Inflammatory macrophage (primary cell): ENCODE data around the gene ITPR1.
A peak's percentile ranks its signal among the peaks of the same experiment; 100 is the strongest.

Source experiments
- DNase-seq, 2 donors: peaks; one replicate each; pipeline ENCODE4 v3.0.0-alpha.2; 2020 to 2022

The ITPR1 gene

DNA sequence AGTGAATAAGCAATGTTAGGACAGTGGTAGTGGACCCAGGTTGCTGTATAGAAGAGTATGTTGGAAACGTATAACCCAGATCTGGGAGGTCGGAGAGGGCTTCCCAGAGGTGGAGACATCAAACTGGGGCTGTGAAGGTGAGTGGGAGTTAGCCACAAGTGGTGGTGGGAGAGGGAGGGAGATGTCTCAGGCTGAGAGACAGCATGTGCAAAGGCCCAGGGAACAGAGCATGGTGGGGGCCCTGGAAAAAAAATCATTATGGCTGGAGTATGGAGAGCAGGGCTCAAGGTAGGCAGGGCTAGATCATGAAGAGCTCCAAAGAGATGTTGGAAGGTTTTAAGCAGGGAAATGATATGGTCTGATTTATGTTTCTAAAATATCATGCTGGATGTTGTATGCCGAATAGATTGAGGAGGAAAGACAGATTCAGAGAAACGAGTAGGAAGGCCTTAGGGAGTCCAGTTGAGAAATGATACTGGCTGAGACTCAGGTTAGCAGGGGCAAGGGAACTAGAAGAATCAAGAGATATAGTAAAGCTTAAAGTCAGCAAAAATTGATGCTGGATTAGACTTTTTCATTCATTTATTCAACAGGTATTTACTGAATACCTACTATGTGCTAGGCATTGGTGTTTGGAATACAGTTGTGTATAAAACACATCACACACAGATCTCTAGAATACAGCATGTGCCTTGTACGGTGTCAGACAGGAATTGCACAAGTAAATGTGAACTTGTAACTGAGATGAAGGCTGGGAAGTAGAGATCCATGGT lies 17.0 kb downstream of the ITPR1 start:
- no peak for DNase-seq

DNA sequence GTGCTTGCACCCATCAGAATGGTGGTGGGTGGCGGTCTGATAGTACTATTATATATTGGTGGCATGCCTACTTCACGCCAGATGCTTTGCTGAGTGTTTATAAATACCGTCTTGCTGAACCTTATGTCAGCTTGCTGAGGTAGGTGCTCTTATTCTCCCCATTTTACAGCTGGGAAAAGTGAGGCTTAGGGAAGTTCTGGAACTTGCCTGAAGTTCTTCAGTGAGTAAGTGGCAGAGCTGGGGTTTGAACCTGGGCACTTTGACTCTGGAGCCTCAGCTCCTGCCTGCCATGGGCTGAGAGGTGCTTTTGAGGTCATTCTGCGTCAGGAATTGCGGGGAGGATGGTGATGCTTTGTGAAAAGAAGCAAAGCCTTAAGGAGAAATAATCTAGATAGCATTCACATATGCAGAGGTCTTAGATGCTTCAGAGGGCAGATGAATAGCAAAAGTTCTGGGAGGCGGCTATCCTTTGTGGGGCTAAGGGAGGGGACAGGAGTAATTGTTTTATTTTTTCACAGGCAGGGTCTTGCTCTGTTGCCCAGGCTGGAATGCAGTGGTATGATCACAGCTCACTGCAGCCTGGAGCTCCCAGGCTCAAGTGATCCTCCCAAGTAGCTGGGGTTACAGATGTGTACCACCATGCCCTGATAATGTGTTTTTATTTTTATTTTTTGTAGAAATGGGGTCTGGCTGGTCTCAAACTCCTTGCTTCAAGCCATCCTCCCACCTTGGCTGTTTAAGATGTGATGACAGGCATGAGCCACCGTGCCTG lies 18.5 kb downstream of the ITPR1 start:
- no peak for DNase-seq

DNA sequence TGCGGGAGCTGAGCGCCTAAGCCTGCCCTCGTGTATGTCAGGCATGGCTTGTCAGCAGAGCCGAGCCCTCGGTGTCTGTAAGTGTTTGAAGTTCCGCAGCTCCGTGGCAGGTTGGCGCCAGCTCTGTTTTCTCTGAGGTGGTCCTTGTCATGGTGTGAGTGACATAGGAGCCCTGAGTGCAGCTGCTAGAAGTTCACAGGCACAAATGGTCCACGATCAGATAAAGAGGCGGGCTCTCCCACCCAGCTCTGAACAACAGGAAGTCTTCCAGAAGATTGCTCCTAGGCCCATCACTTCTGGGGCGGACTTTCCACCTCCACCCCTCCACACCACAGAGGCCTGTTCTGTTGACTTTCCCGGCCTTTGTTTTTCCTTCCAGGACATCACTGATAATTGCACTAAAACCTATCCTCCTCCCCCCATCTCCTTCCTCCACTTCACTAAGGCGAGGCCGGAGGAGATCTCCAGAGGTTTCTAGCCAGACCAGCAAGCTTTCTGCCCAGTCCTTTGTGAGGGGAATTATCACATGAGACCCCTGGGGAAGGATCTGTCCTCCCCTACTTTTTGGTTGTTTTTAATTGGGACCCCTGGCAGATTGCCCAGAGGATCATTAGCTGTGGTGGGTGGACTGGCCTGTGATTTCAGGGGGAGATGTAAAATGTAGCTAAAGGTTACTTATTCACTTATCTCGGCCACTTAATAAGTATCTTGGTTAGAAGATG lies 19.9 kb downstream of the ITPR1 start:
- DNase-seq: no peak

DNA sequence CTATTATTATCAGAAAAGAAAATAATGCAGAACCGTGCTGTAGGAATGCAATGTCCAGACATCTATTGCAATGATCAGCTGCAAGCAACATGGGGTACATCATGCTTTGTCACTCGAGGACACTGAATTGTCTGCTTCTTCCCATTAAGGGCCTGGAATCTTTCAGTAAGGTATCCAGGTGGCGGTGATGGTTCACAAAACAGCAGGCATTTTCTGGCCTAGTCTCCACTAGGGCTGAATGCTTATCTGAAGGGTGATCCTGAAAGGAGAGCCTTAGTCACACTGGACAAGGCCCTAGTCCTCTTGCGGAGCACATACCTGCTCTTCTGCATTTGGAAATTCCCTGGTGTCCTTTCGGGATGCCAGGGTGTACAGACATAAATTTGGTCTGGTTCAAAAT lies 21.2 kb downstream of the ITPR1 start:
- no peak for DNase-seq

DNA sequence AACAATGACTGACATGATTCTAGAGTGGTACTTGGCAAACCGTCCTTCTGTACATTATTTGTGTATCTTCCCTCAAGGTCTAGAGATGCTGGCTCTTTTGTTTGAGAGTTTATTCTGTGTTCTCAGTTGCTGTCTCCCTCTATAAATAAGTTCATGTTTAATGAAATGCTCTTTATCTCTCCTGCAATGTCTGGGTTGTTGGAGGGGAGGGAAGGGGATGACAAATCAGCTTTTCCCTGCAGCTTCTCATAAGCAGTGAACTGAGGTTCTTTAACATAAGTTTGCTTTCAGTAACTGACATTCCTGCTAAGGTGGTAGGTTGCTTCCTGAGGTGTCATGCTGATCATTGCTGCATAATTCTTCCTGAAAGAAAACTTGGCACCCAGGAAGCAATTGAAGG lies 21.8 kb downstream of the ITPR1 start:
- DNase-seq: no peak

DNA sequence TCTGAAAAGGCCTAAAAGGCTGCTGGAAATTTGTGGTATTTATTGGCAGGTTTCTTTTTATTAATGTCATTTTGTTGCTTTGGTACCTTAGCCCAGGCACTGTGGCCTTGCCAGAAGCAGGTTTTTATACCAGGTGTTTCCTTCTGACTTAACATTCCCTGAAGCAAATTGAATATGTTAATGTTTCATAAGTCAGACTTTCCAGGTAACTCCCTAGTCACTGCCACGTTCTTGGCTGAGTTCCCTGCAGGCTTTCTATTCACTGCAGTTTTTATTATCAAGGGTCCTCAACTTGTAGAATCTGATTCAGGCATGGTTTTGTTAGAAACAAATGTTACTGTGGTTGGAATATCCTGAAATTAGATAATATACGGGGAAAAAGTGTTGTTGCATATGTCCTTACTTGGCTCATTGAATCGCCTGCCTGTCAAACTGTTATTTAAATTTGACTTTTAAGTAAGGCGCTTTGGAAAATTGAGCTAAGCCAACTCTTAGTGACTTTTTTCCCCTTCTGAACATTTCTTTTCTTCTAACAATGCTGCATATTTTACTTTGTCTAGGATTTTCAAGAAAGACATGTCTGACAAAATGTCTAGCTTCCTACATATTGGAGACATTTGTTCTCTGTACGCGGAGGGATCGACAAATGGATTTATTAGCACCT lies 22.9 kb downstream of the ITPR1 start:
- no peak for DNase-seq

DNA sequence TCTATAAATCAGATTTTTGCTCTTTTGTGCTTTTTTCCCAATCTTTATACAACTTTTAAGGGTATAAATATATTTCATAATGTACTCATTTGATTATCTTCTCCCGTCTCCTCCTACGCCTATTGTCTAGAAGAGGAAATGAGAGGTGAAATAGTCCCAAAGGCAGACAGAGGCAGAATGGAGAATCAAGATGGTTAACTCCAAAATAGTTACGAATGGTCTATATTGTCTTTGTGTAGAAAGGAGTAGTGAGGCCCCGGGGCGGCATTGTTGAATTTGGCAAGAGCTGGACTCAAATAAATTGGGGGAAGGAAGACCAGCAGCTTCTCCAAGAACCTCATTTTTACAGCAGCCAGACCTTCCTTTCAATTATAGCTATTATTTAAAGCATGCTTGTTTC lies 23.9 kb downstream of the ITPR1 start:
- DNase-seq: peak; percentile 30 to 35

DNA sequence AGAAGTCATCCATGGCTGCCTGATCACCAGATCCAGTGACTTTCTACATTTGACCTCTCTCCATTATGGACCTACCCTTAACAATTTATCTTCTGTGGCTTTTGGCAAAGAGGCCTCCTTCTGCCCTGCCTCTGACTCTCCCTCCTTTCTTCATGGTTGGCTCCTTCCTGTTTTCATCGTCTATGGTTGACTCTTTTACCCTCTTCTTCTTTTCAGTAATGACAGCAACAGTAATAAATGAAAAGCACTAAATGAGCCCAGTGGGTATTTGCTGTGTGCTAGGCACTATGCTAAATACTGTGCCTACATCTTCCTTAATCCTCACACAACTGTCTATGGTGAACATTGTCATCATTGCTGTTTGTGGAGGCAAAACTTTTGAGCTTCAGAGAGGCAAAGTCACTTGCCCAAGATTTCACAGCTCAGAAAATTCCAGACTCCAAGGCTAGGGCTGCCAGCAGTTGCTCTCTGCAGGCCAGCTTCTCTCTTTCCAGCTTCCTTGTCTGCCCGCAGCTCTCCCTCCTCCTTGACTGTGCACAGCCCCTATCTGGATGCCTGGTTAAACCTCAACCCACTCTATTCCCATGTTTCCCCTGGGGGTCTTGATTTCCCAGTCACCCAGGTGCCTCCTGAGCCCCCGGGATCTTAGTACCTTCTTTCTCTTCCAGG lies 24.6 kb downstream of the ITPR1 start:
- peak; percentile 27 to 58 for DNase-seq

DNA sequence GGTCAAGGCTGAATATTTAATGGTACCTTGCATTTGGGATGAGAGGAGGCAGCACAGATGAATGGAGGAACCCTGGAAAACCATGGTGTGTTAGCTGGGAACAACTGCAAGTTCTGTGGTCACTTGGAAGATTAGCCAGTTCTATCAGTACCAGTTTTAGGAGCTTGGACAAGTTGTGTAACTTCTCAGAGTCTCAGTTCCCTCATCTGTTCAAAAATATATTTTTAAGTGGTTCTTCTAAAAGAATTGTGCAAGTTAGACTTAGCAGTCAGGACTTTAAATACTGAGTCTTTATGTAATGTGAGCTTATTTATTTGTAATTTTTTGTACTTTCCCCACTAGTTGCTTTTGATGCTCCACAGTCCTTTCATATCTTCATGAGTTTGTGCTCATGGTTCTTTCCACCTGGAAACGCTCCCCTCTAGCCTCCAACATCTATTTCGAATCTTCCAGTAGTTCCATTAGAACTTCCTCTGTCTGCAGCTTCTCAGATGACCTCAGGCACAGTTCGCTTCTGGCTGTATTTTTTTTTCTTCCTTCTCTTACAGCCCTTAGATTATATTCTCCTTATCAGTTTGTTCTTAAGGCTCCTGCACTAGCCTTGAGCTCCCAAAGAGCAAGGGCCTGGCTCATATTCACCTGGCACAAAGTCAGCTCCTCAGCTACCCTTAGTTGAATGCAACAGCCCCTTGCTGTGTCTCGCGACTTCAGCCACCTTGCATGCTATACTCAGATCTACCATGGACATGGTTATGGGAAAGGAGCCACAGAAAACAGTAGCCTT lies 27.1 kb downstream of the ITPR1 start:
- peak; percentile 38 to 76 for DNase-seq

DNA sequence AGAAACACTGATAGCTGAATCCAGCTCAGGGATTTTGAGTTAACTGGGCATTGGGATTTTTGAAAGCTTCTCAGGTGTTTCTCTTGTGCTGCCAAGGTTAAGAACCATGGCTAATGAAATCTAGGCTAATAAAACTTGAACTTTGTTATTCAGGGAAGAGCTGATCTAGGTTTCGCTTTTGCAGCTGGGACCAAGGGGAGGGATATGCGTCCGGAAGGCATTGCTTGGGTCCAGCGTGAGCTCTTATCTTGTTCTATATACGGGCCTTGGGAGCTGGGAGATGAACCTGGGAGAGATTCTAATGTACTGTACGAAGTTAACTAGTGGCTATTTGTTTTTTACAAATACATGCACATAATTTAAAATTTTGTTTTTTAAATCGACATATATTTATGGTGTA lies 29.8 kb downstream of the ITPR1 start:
- DNase-seq: no peak

DNA sequence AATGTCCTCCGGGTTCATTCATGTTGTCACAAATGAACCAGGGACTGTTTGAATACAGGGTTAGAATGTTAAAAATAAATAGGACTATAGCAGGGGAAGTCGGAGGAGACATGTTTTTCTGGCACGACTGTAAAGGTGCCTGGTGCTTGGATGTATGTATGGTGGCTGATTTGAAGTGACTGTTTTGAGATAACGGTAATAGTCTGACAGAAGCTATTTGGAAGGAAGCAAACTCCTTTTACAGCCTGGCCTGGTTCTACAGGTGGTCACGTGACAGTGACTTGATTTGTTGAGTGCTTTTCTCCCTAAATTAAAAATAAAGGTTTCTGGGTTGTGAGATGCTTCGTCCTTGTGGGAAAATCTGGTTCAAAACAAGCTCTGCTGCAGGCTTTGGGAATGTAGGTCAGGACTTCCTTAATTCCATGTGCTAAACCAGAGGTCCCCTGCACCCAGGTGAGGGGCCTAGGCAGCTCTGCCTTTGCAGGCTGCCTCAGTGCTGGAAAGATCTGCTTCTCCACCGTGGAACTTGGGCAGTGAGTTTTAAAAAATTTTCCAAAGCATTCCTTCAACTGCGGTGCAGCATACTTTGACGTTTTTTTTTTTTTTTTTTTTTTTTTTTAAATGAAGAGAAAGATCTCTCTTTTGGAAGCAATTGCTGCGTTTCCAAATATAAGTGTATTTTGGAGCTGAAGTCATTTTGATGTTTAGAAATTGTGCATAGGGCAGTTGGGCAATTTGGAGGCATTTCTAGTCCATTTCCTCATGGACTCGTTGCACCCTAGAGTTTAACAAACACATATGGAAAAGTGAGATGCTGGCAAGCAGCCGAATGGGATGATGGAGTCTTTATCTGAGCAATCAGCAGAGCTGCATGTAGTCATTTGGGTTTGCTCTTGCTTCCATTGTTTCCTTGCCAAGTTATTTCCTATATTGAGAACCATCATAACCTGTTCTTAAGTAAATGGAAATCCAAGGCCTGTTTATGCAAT lies 30.9 kb downstream of the ITPR1 start:
- peak; percentile 66 to 69 for DNase-seq

DNA sequence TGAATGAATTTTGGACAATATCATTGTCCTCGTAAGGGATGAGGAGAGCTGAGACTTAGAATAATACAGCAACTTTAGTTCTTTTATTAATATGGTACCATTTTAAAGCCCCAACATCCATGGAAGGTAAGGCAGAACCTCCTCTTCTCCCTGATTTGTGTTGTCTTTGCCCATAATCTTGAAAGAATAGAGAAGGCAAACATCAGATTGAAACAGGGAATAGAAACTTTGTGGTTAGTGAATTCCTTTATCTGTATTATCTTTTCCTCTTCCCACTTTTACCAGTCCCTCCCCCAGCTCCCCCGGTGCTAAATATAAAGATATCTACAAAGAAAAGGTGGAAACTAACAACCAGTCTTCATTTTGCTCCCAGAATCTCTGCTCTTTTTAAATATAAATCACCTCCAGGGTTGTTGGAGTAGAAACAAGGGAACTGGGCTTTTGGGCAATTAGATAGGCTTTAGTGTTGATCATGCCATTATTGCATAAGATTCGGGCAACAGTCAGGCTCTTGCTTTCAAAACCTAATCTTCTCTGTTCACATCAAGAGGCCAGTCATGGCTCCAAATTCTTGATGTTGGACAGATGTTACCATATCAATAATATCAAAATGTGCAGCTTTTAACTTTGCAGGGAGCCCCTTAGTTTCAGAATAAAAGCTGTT lies 32.5 kb downstream of the ITPR1 start:
- DNase-seq: peak; percentile 62 to 64

DNA sequence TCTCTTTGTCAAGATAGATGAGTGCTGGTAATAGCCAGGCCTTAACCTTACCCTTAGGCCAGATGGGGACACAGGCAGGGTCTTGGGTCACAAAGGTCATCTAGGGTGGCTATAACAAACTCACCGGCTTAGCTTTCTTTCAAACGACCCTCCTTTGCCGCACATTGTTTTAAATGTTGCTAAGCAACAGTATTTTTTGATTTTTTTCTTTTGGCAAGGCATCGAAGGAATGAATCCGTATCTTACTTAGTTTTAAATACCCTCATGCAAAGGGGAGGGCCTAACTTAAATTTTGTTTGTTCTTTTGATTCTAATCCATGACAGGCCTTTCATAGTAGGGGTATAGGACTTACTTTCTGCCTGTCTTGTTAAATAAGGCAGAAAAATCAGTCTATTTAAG lies 35.2 kb downstream of the ITPR1 start:
- DNase-seq: no peak

DNA sequence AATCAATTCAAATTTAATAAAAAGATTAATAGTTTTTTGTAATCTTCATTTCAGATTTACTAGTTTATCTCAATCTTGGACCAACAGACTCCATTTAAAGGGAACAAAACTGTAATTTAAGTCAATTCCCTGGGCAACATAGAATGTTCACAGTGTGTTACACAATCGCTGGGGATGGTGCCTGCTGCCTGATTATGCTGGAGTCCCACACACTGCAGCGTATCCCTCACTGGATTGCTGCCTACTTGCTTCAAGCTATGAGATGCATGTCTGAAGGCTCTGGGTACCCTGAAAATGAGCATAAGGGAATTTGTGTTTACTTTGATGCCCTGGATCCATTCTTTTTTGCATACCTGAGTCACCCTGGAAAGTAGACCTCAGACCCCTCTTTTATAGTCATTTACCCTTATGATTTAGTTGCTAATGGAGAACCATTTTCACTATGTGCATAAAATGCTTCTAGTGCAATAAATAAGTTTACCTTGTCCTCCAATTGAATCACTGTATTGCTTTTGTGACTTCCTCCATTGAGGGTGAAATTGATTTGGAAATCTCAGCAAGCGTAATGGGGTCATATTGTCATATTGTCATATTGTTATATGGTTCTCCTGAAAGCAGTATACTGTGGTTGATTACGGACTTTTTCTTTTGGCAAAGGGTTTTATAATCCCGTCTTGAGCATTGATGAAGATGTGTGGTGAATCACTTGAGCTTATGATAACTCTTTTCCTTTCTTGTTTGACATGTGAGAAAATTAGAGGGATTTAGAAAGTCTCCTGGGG lies 35.9 kb downstream of the ITPR1 start:
- DNase-seq: peak; percentile 44 to 73

DNA sequence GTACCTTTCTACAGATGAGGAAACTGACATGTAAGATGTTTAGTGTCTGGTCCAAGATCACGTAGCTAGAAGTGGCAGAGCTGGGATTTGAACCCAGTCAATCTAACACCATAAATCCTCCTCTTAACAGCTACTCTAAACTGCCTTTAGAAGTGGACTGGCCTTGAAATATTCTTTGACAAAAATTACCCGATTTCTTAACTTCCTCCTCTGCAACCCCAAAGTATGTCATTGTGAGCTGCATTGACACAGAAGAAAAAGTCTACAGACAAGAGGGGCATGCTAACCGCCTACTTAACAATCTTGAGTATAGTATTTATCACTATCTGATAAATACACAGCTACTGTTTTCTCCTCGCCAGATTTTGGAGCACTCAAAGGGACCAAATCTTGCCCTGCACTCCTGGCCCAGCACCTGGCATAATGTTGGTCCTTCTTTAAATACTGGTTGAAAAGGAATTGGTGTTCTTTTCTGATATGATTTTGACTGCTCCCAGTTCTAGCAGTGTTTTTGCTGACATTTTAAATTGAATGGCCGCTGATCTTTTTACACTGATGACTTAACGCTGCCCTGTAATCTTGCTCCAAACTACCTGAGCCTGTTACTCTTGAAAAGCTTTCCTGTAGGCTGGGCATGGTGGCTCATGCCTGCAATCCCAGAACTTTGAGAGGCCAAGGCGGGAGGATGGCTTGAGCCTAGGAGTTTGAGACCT lies 36.9 kb downstream of the ITPR1 start:
- peak; percentile 59 to 81 for DNase-seq

DNA sequence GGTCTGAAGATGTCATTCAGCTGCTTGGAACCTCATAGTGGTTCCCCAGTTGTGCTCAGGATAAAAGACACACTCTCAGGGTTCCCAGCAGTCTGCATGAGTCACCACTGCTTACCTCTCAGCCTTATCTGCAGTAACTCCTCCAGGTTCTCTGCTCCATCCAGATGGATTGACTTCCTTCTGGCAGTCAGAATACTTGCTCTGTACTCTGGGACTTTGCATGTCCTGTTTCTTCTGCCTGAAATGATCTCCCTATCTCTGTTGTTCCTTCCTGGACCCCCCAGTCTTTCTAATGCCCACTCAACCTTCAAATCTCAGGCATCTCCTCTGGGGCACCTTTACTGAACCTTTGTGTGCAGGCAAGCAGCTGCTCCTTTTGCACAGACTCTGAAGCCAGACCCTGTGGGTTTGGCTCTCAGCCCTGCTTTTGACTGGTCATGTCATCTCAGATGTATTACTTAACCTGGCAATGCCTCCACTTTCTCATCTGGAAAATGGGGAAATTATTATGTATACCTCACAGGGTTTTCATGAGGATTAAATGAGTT lies 38.4 kb downstream of the ITPR1 start:
- no peak for DNase-seq

DNA sequence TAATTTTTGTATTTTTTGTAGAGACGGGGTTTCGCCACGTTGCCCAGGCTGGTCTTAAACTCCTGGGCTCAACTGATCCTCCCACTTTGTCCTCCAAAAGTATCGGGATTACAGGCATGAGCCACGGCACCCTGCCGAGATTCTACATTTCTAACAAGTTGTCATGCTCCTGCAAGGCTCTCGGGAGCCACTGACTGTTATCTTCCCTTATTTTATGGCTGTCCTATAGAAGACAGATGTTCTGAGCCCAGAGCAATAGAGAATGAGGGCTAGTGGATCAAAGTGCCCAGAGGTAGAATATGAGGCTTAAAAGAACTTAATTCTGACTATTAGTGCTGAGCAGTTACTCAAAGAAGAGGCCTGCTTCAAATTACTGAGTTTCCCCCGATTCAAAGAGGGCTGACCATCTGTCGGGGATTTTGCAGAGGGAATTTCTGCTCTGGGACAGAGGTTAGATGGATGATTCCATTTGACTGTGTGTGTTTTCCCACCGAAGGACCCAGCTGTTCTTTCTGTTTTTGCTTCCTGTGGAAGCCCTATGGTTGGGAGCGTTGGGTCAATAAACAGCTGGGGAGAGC lies 39.5 kb downstream of the ITPR1 start:
- DNase-seq: no peak
